PC-9 (cell line): Measurements from ENCODE around the gene SALL4. TPM values are rescaled to one million over a fixed set of nuclear protein-coding genes. Genes with fewer than 3 reads are reported as not detected.

Experiments
- BruUV-seq: library from RNA; stranded (reverse); fragments of 400-500 nt; replicated peaks from 2 replicates; lab custom pipeline; 2021; lab: Mats Ljungman, UMichigan
- CTCF ChIA-PET: fragments of 300-600 bp; sonication (Branson Sonifier 250); formaldehyde crosslinking; loops from one replicate; lab custom pipeline; 2022; ENCODE audit warnings: antibody characterized with exemption; lab: Charles Lee
- POLR2A ChIA-PET: fragments of 300-600 bp; sonication (Branson Sonifier 250); formaldehyde crosslinking; loops from one replicate; lab custom pipeline; 2022; ENCODE audit warnings: antibody characterized with exemption; ENCODE audit not compliant: unreplicated experiment; lab: Charles Lee
- DNase-seq, 2 experiments: peaks; one replicate each; pipeline versions ENCODE4 v3.0.0 to v3.0.0-alpha.2; 2015 to 2022; ENCODE audit warnings: mixed read lengths in 1 of 2
- H2AFZ ChIP-seq: fragments of 200-600 bp; sonication (generic); 2 replicates; pipeline ENCODE4 v1.8.1; 2017; ENCODE audit warnings: antibody characterized with exemption
- H3F3A ChIP-seq: fragments of 200-600 bp; sonication (generic); 2 replicates; pipeline ENCODE4 v1.8.1; 2017; ENCODE audit warnings: antibody characterized with exemption, mild to moderate bottlenecking, low read depth; ENCODE audit not compliant: insufficient read depth
- H3K27ac ChIP-seq: fragments of 200-600 bp; sonication (generic); 2 replicates; pipeline ENCODE4 v1.6.1; 2016; ENCODE audit warnings: mixed run types
- H3K27me3 ChIP-seq: fragments of 200-600 bp; sonication (generic); 2 replicates; pipeline ENCODE4 v1.6.1; 2016; ENCODE audit warnings: low read depth, mixed run types; ENCODE audit not compliant: insufficient read depth
- H3K36me3 ChIP-seq: fragments of 200-600 bp; sonication (generic); 2 replicates; pipeline ENCODE4 v1.6.1; 2016; ENCODE audit warnings: low read depth, mixed run types
- H3K4me1 ChIP-seq: fragments of 200-600 bp; sonication (generic); replicated peaks from 2 replicates; pipeline ENCODE4 v1.6.1; 2016; ENCODE audit warnings: mixed run types; ENCODE audit not compliant: insufficient read depth
- H3K4me2 ChIP-seq: fragments of 200-600 bp; sonication (generic); 2 replicates; pipeline ENCODE4 v1.6.1; 2017; ENCODE audit warnings: mixed run types
- H3K4me3 ChIP-seq: fragments of 200-600 bp; sonication (generic); 2 replicates; pipeline ENCODE4 v1.6.1; 2016; ENCODE audit warnings: mixed run types
- H3K79me2 ChIP-seq: fragments of 200-600 bp; sonication (generic); 2 replicates; pipeline ENCODE4 v1.6.1; 2017; ENCODE audit warnings: low read depth, mixed run types
- H3K9me2 ChIP-seq: fragments of 200-600 bp; sonication (generic); 2 replicates; pipeline ENCODE4 v1.8.1; 2017; ENCODE audit warnings: mild to moderate bottlenecking; ENCODE audit not compliant: insufficient read depth
- H3K9me3 ChIP-seq: fragments of 200-600 bp; sonication (generic); 2 replicates; pipeline ENCODE4 v1.8.1; 2016; ENCODE audit warnings: low read depth; ENCODE audit not compliant: insufficient read depth
- H4K20me1 ChIP-seq: fragments of 200-600 bp; sonication (generic); 2 replicates; pipeline ENCODE4 v1.8.1; 2017; ENCODE audit not compliant: insufficient read depth
- CTCF ChIP-seq: fragments of 200-600 bp; sonication (generic); conservative IDR thresholded peaks from 2 replicates; pipeline ENCODE4 v1.6.1; 2017; ENCODE audit warnings: mixed run types, antibody characterized with exemption, mild to moderate bottlenecking, moderate library complexity
- EZH2 ChIP-seq: fragments of 200-600 bp; sonication (generic); IDR thresholded peaks from 2 replicates; pipeline ENCODE4 v1.8.0; 2017; ENCODE audit warnings: antibody characterized with exemption, low read depth
- intact Hi-C: fragments of 100-400 bp; cut with micrococcal nuclease; formaldehyde crosslinking; loops from one replicate; pipeline ENCODE4 v1.10.0; 2022; ENCODE audit not compliant: unreplicated experiment
- total RNA-seq: library from RNA; stranded (reverse); gene quantifications from 2 replicates; pipeline ENCODE4 v1.2.3, GENCODE V29; 2021

The SALL4 gene
- total RNA-seq, 1 experiment from 2014 or later: 1.6 TPM

DNA sequence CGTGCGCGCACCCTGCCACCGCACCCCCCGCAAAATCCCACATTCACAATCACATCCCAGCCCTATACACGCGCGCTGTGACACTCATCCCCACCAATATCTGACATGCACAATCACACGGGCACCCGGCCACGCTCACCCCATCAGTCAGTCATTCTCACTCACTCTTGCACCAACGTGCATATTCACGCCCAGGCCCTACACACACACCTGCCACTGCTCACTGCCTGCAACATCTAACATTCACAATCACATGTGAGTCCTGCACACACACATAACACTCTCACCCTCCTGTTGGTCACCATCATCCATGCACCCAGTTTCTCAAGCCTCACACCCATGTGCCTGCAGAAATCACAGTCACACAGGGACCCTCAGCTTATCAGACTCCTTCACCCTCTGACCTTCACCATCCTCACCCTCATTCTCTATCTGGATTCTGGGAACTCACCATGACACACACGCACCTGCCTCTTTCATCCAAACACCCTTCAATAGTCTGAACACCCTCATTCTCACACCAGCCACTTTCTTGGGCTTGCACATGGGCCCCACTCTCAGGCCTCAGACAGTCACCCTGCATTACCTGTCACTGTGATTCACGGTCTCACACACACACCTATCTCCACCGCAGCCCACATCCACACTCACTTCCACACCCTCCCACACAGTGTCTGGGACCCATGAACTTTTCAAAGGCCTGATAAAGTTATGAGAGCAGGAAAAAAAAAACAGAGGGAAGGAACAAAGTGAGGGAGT, 33.4 kb downstream of the SALL4 start:
- Histone ChIP-seq H3K79me2 (peaks cover 20% of the 10 kb centered on the region), H3K4me1 (peaks cover 12% of the 10 kb centered on the region), H3K4me3 (peak overlapping the region; percentile 42; the same call in 1 of the 2 replicates), H4K20me1 (no peaks in the 10 kb centered on the region), H3K36me3 (no peaks in the 10 kb centered on the region), H3K9me2 (no peaks in the 10 kb centered on the region), H2AFZ (no peak overlapping the region; the same call in 1 of the 2 replicates), H3K27me3 (no peaks in the 10 kb centered on the region), H3F3A (peaks cover 40% of the 10 kb centered on the region), H3K27ac (no peak overlapping the region), H3K9me3 (no peaks in the 10 kb centered on the region), H3K4me2 (peak overlapping the region; percentile 51)
- intact Hi-C loops: loop anchor here (5.0 kb wide), 1 partner anchor 127 kb away; no protein-coding TSS in a partner anchor
- no TSS peak for BruUV-seq
- TF ChIP-seq CTCF (no peak), EZH2 (no peak)
- ChIA-PET CTCF (no interaction called here), POLR2A (no interaction called here)
- no peak for DNase-seq

DNA sequence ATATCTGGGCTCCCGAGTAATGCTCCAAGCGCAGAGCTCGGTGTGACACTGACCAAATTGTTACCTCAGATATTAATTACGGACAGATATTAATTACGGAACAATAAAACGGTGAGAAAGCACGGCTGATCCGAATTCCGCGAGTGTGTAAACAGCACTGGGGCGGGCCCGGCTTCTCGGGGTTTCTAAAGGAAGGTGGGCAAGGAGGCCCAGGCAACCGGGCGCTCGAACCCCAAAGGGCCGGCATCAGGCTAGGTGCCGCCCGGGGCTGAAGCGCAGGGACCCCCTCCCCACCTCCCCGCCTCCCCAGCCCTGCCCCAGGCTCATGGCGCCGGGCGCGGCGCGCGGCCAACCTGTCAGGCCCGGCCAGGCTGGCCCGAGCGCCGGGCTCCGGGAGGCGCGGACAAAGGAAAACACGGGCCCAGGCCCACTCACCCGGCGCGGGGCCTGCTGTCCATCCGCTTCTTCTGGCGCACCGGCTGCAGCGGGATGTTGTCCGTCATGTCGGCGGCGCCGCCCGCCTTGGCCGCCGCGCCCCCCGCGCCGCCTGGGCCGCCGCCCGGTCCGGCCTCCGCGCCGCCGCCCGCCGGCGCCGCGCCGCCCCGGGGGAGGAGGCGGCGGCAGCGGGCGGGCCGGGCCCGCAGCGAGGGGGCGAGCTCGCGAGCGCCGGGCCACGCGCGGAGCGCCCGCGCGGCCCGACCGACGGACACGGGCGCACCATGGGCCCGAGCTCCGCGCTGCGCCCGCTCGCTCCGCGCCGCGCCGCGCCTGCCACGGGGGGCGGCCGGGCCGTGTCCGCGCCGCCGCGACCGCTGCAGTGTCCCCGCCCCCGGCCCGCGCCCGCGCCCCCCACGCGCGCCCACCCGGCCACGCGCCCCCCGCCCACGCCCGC, 34.2 kb downstream of the SALL4 start, which contains the start of gene ATP9A:
Gene ATP9A, minus strand, starts transcription at position 524 of the 892 bp plus-strand sequence. Its CDS starts 21 bp downstream, at position 503.
- peak within 1 kb of the TSS; percentile 99 for H3K4me3 ChIP-seq
- no peaks in the 10 kb centered on the region for H3K9me2 ChIP-seq
- no peak for DNase-seq
- peak within 1 kb of the TSS; percentile 98 for H2AFZ ChIP-seq
- CTCF ChIA-PET: interaction anchor here (0.6 to 1.5 kb wide), 2 partner anchors 18 to 58 kb away, joined by 4 to 7 read pairs; no protein-coding TSS in a partner anchor
- H3F3A ChIP-seq: peaks cover 41% of the 10 kb centered on the region
- H3K27me3 ChIP-seq: no peaks in the 10 kb centered on the region
- no peaks in the 10 kb centered on the region for H3K9me3 ChIP-seq
- no peaks in the 10 kb centered on the region for H4K20me1 ChIP-seq
- peaks cover 12% of the 10 kb centered on the region for H3K4me1 ChIP-seq
- POLR2A ChIA-PET: no interaction called here
- H3K36me3 ChIP-seq: no peaks in the 10 kb centered on the region
- H3K27ac ChIP-seq: peak within 1 kb of the TSS; percentile 38
- peak; percentile 57 for TF ChIP-seq CTCF
- no peak for TF ChIP-seq EZH2
- intact Hi-C loops: loop anchor here (1.0 to 5.0 kb wide), 3 partner anchors 43 to 126 kb away; no protein-coding TSS in a partner anchor
- BruUV-seq: no TSS peak
- H3K79me2 ChIP-seq: peaks cover 21% of the 10 kb centered on the region
- H3K4me2 ChIP-seq: peak within 1 kb of the TSS; percentile 93
